ENCODE results near the gene HSD17B2. TPM values are rescaled to one million over a fixed set of nuclear protein-coding genes. Genes with fewer than 3 reads are reported as not detected.
A peak's percentile ranks its signal among the peaks of the same experiment; 100 is the strongest.
"Not testable (repeated sequence)": the region's sequence is repeated elsewhere in the genome, so short reads cannot be mapped to it uniquely, and the experiment has no call there.

Gene HSD17B2
- total RNA-seq, 1 donor from 2014 or later, result 215 TPM

DNA sequence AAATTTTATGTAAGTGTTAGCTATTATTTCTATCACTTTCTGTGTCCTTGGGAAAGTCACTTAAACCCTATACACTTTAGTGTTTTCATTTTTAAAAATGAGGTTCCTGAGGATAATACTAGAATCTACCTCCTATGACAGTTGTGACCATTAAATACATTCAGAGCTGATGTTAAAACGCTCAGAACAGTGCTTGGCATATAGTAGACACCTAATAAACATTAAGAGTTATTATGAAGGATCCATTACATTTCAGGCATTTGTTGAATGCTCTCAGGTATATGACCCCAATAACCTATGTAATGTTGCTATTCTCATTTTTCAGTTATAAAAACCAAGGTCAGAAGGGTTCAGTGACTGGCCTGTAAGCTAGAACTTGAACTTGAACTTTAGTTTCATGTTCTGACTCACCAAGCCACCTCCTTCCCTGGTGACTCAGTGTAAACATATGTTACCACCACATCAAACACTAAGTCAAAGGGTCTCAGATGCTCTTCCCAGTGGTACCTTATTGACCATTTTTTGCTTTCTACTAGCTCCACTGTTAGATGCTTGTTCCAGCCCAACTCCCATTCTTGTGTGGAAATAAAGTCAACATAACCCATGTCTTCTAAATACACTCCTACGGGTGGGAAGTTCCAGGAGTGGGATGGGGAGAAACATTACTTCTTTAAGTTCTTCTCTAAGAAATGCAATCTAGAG is 47.6 kb downstream of the HSD17B2 start:
- DNase-seq, result peak; percentile 37

DNA sequence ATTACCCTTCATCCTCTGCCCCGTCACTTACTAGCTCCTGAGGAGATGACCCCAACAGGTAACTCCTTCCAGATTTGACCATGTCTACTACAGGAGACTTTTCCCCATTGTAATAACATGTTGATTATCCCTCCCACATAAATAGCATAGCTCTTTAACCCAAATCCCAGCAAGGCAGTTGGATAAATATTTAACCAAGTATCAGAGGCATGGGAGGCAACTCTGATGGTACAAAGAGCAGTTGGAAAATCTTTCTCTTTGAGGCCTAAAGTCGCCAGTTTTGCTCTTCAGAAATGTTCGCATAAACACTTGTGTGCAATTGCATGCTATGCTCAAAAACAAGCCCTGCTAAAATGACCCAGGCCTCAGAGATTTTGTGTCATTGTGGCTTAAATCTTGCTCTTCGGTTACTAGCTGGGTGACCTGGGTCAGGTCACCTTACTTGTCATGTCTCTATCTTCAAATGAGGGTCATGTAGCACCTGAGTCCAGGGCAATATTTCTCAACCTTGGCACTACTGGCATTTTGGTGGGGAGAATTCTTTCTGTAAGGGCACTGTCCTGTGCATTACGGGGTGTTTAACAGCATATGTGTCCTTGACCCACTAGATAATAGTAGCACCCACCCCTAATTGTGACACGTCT is 48.8 kb downstream of the HSD17B2 start:
- no peak for DNase-seq

GRCh38 chr16:82085011-82085779 is 50.1 kb downstream of the HSD17B2 start:
- DNase-seq, result no peak

DNA sequence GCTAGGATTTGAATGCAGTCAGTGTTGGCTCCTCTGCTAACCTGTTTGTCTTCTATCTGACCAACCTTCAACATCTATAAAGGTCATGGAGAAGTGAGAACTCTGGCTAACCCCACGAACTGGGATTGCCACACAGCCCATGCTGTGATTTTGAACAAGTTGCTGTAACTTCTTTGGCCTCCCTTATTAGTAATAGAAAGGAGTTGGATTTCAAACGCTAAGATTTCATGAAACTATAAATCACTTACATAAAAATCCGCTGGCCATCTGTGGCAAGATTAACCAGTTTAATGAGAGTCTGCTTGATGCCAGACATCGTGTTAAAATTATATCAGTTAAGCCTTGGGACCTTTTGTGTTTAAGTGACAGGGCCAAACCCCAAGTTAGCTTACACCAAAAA is 53.4 kb downstream of the HSD17B2 start:
- no peak for DNase-seq

- no peak for DNase-seq
These were observed 56.2 kb downstream of the HSD17B2 start for GRCh38 chr16:82091241-82091640.

DNA sequence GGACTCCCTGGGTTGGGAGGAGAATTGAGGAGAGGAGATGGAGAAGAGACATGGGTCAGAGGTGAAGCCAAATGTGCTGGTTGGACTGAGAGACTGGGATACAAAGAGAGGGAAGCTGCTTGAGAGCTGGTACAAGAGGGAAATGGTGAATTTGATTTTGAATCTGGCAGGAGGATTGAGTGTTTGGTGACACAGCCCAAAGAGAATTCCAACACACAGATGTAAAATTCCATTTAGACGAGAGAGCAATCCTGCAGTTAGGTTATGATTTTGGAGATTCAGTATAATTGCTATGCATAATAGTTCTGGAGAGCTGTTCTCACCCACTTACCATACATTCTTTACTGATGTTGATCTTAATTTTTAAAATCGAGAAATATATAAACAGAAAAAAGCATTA is 57.7 kb downstream of the HSD17B2 start:
- DNase-seq, result no peak

DNA sequence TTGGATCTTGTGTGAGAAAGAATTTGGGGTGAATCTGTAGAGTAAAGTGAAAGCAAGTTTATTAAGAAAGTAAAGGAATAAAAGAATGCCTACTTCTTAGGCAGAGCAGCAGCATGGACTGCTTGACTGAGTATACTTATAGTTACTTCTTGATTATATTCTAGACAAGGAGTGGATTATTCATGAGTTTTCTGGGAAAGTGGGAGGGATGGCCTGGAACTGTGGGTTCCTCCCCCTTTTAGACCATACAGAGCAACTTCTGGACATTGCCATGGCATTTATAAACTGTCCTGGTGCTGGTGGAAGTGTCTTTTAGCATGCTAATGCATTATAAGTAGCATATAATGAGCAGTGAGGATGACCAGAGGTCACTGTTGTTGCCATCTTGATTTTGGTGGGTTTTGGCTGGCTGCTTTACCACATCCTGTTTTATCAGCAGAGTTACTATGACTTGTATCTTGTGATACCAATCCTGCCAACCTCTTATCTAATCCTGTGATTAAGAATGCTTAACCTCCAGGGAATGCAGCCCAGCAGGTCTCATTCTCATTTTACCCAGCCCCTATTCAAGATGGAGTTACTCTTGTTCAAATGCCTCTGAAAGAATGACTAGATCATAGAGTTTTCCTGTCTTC is 58.7 kb downstream of the HSD17B2 start:
- no peak for DNase-seq

DNA sequence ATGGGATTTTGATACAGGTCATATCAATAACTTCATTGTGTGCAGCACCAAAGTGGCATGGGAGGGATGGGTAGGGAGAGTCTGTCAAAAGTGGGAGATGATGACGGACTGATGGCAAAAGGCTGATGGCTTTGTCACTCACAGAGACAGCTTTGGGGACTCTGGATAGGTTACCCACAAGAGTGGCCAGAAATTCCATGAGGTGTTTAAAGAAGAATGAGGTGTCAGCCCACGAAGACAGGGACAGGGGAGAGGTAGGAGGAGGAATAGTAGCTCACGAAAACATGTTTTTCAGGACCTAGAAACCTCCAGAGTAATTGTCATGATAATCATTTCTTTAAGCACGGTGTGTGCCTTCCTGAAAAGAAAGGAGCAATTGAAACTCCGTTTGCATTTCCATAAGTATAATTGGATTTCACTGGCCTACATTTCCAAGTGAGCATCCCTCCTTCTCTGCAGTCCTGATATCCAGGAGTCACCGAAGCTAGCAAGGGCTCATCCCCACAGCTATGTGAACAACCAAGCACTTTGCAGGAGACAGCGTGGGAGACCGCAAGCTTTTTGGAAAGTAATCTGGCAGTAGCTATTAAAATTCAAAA is 60.0 kb downstream of the HSD17B2 start:
- no peak for DNase-seq

- no peak for DNase-seq
These were observed 61.6 kb downstream of the HSD17B2 start for GRCh38 chr16:82096641-82097040.

DNA sequence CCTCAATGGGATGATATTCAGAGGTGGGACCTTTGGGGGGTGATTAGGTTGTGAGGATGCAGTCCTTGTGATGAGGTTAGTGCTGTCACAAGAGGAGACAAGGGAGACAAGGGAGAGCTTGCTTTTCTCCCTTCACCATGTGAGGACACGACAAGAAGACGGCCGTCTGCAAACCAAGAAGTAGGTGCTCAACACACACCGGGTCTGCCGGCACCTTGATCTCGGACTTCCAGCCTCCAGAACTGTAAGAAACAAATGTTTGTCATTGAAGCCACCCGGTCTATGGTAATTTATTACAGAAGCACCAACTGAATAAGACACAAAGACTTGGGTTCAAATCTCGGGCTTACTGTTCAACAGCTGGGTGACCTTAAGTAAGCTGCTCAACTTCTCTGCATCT is 70.1 kb downstream of the HSD17B2 start:
- no peak for DNase-seq

- DNase-seq, result no peak
These were observed 73.0 kb downstream of the HSD17B2 start for GRCh38 chr16:82108100-82108499.

DNA sequence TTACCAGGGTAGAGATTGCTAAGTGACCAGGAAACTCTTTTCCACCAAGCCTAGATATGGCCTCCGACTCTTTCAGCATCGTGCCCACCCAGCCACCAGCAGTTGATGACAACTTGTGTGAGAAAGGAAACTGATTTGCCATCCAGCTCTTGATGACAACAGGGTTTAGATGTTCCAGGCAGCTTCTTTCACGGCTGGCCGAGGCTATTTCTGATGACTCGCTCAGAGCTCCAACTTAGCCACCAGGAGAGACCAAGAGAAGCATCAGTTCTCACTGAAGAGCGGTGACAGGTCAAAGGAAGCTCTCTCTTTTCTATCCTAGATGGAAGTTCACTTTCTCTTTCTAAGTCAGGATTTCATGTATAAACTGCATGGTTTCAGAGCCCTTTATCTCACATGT is 73.7 kb downstream of the HSD17B2 start:
- DNase-seq, result no peak

DNA sequence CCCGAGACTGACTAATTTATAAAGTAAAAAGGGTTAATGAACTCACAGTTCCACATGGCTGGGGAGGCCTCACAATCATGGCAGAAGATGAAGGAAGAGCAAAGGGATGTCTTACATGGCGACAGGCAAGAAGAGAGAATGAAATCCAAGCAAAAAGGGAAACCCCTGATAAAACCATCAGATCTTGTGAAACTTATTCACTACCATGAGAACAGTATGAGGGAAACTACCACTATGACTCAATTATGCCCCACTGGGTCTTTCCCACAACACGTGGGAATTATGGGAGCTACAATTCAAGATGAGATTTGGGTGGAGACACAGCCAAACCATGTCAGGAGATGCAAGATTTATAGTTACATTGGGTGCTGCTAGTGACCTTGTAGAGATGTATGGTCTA is 74.2 kb downstream of the HSD17B2 start:
- not testable (repeated sequence) for DNase-seq

GRCh38 chr16:82111944-82112343 is 76.9 kb downstream of the HSD17B2 start:
- no peak for DNase-seq

- DNase-seq, result no peak
These were observed 78.7 kb downstream of the HSD17B2 start for GRCh38 chr16:82113741-82114140.

GRCh38 chr16:82116535-82116934 is 81.5 kb downstream of the HSD17B2 start:
- peak; percentile 5 for DNase-seq

DNA sequence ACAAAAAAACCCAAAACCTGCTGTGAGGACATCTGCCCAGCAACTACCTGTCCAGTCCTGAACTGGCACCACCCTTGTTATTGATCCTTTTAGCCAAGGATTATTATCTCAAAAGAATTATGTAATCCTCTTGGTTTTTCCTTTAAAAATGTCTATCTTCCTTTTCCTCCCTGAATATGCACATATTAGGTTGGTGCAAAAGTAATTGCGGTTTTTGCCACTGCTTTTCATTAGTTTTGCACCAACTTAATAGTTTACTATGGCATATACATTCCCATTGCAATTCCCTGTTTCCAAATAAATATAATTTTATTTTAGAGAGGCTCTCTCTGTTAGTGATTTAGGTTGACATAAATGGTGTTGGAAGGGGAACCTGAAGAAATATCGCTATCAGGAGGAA is 83.7 kb downstream of the HSD17B2 start:
- DNase-seq, result no peak

- no peak for DNase-seq
These were observed 84.4 kb downstream of the HSD17B2 start for GRCh38 chr16:82119405-82119804.

DNA sequence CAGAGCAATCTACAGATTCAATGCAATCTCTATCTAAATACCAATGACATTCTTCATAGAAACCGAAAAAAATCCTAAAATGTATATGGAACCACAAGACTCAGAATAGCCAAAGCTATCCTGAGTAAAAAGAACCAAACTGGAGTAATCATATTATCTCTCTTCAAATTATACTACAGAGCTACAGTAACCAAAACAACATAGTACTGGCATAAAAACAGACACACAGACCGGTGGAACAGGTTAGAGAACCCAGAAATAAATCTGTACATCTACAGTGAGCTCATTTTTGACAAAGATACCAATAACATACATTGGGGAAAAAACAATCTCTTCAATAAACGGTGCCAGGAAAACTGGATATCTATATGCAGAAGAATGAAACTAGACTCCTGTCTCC is 89.6 kb downstream of the HSD17B2 start:
- DNase-seq, result no peak

DNA sequence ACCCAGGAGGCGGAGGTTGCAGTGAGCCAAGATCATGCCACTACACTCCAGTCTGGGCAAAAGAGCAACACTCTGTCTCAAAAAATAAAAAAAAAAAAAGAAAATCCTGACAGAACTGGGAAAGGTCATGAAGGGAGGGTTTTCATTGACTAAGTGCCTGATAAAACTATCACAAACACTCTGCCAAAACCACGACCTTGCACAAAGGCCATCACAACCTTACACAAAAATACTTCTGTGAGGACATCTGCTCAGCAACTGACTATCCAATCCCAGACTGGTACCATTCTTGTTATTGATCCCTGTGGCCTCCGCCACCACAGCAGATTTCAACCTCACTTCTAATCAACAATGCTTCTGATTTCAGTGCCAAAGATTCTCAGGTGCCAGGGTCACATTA is 94.8 kb downstream of the HSD17B2 start:
- no peak for DNase-seq

DNA sequence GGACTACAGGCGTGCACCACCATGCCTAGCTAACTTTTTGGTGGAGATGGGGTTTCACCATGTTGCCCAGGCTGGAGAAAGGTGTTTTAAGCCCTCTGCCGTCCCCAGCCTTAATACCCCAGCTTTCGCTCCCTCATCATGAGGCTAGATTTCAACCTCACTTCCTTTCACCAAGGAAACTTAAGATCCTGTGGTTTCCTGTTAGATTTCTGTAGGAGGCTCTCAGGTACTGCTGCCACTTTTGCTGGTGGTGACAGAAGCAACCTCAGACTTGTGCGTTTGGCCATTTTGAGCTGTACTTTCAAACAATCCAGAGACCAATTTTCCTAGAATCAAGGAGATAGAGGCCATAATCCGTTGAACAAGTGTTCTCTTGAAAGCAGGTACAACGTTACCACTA is 98.7 kb downstream of the HSD17B2 start:
- no peak for DNase-seq

DNA sequence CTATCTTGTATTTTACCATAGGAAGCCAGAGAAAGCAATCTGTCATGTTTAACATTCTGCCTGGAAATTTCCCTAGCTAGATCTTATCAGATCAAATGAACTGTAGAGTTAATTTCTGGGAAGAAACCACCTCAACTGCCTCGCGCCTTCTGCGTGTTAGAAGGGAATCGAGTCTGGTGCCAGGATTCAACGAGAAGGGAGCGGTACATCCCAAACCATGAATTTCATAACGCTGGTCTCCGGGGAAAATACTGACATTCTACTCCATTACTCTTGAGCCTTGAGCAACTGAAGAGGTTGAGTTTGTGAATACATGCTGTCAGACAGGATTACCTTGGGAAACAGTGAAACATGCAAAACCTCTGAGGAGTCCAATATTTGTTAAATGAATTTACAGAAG is 99.8 kb downstream of the HSD17B2 start:
- no peak for DNase-seq

DNA sequence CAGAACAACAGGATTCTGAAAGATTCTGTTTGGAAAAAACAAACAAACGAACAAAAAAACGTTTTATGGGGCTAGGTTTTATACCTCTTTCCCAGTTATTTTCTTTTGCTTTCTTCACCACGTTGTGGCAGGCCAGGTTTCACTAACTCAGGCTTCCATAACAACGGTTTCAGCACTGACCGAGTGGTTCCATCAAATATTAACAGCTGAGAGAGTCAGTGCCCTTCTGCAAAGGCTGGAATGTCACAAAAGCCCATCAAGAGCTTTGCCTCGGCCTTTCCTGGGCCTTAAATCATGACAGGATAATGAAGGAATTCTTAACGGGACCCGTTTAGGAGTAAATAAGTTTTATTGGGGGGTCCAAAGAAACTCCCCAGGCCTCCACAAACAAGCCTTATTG is 100.8 kb downstream of the HSD17B2 start:
- no peak for DNase-seq

All from dermis blood vessel endothelial cell (primary cell).